RWPE2 (cell line): ENCODE data around the gene STARD8.
"Not testable (repeated sequence)": the region's sequence is repeated elsewhere in the genome, so short reads cannot be mapped to it uniquely, and the experiment has no call there.

Experiments used
- ATAC-seq: fragments of 200-7000 bp; cut with Tn5 transposase; 3 replicates; pipeline ENCODE4 v1.9.1; 2021; ENCODE audit warnings: low read depth
- DNase-seq: peaks from one replicate; pipeline ENCODE4 v3.0.0-alpha.2; 2020; ENCODE audit warnings: low spot score
- H3K27ac ChIP-seq: fragments of 450-650 bp; 2 replicates; pipeline ENCODE4 v1.5.1; 2017; ENCODE audit warnings: mild to moderate bottlenecking; ENCODE audit not compliant: poor library complexity, severe bottlenecking
- H3K27me3 ChIP-seq: fragments of 250-450 bp; sonication (Bioruptor Pico); 2 replicates; pipeline ENCODE4 v1.5.1; 2021; ENCODE audit warnings: mild to moderate bottlenecking, moderate library complexity; ENCODE audit not compliant: insufficient read depth, poor library complexity, severe bottlenecking
- H3K36me3 ChIP-seq: fragments of 250-450 bp; sonication (Bioruptor Pico); 2 replicates; pipeline ENCODE4 v1.5.1; 2020; ENCODE audit warnings: low read depth, mild to moderate bottlenecking, moderate library complexity
- H3K4me1 ChIP-seq: fragments of 250-450 bp; sonication (Bioruptor Pico); 2 replicates; pipeline ENCODE4 v1.5.1; 2021; ENCODE audit warnings: mild to moderate bottlenecking, moderate library complexity; ENCODE audit not compliant: insufficient read depth, poor library complexity, severe bottlenecking
- H3K4me3 ChIP-seq: fragments of 250-450 bp; sonication (Bioruptor Pico); 2 replicates; pipeline ENCODE4 v1.5.1; 2021; ENCODE audit warnings: mild to moderate bottlenecking, moderate library complexity; ENCODE audit not compliant: severe bottlenecking
- H3K9me3 ChIP-seq: fragments of 250-450 bp; sonication (Bioruptor Pico); 2 replicates; pipeline ENCODE4 v1.5.1; 2021; ENCODE audit warnings: mild to moderate bottlenecking, moderate library complexity; ENCODE audit not compliant: severe bottlenecking
- TF ChIP-seq, protein P1 (sequence below): fragments of 450-650 bp; IDR thresholded peaks from one replicate; pipeline ENCODE4 v1.5.1; 2017; ENCODE audit warnings: mild to moderate bottlenecking, moderate library complexity; ENCODE audit not compliant: poor library complexity, severe bottlenecking

The STARD8 gene

DNA sequence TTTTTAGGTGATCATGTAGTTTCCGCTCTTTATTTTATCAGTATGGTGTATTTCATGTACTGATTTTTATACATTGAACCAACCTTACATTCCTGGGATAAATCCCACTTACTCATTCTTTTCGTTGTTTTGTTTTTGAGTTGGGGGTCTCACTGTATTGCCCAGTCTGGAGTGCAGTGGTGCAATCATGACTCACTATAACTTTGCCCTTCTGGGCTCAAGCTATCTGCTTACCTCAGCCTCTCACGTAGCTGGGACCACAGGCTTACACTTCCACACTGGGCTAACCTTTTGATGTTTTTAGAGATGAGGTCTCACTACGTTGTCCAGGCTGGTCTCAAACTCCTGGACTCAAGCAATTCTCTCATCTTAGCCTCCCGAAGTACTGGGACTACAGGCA is 19.5 kb upstream of the STARD8 start:
- TF ChIP-seq, protein P1, sequence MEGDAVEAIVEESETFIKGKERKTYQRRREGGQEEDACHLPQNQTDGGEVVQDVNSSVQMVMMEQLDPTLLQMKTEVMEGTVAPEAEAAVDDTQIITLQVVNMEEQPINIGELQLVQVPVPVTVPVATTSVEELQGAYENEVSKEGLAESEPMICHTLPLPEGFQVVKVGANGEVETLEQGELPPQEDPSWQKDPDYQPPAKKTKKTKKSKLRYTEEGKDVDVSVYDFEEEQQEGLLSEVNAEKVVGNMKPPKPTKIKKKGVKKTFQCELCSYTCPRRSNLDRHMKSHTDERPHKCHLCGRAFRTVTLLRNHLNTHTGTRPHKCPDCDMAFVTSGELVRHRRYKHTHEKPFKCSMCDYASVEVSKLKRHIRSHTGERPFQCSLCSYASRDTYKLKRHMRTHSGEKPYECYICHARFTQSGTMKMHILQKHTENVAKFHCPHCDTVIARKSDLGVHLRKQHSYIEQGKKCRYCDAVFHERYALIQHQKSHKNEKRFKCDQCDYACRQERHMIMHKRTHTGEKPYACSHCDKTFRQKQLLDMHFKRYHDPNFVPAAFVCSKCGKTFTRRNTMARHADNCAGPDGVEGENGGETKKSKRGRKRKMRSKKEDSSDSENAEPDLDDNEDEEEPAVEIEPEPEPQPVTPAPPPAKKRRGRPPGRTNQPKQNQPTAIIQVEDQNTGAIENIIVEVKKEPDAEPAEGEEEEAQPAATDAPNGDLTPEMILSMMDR = no peak
- H3K9me3 ChIP-seq = no peaks in the 10 kb centered on the region
- H3K27ac ChIP-seq = no peak overlapping the region
- no peaks in the 10 kb centered on the region for H3K36me3 ChIP-seq
- ATAC-seq (no peak), DNase-seq (no peak)
- no peaks in the 10 kb centered on the region for H3K27me3 ChIP-seq
- H3K4me1 ChIP-seq = no peaks in the 10 kb centered on the region
- H3K4me3 ChIP-seq = no peak overlapping the region

DNA sequence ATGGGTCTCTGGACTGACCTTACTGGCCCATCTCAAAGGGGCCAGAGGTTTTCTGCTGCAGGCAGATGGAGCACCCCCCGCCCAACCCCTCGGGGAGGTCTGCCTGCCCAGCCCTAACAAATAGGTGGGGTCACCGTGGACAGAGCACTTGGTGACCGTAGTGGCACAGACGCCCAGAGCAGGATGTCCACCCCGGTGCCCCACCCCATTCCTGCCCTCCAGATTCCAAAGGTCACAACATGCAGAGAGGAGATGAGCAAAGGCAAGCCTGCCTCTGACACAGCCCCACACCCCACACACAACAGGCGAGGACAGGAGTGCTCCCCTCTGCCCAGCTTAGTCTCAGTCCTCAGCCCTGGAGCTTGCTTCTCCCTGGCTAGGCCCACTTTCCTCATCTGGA is 17.5 kb upstream of the STARD8 start:
- not testable (repeated sequence) for ATAC-seq, H3K4me3 ChIP-seq, DNase-seq, H3K36me3 ChIP-seq, H3K27me3 ChIP-seq, H3K9me3 ChIP-seq, H3K4me1 ChIP-seq, H3K27ac ChIP-seq

DNA sequence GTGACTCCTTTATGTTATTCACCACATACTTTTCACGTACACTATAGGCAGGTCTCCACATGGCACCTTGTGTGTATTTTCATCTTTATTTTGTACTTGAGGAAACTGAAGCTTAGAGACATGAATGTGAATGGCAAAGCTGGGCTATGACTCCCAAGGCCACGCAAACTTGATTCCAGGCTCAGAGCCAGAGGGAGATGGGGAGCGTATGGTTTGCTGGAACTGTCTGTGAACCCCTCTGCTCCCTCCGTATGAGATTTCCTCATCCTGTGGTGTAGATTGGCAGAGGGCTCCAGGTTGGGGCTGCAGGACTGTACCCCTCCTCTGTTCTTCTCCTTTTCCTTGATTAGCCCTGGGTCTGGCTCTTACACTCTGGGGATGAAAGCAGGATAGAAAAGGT is 16.1 kb upstream of the STARD8 start:
- H3K36me3 ChIP-seq = no peaks in the 10 kb centered on the region
- no peak overlapping the region for H3K27ac ChIP-seq
- no peak for DNase-seq
- no peak overlapping the region for H3K4me3 ChIP-seq
- TF ChIP-seq, protein P1 = no peak
- no peaks in the 10 kb centered on the region for H3K27me3 ChIP-seq
- no peaks in the 10 kb centered on the region for H3K4me1 ChIP-seq
- no peak for ATAC-seq
- H3K9me3 ChIP-seq = no peaks in the 10 kb centered on the region

- no peak for DNase-seq
- H3K4me1 ChIP-seq = no peaks in the 10 kb centered on the region
- H3K36me3 ChIP-seq = no peaks in the 10 kb centered on the region
- TF ChIP-seq, protein P1 = no peak
- no peak for ATAC-seq
- no peak overlapping the region for H3K4me3 ChIP-seq
- H3K27ac ChIP-seq = no peak overlapping the region
- no peaks in the 10 kb centered on the region for H3K9me3 ChIP-seq
- H3K27me3 ChIP-seq = no peaks in the 10 kb centered on the region
These were observed 15.0 kb upstream of the STARD8 start for GRCh38 chrX:68632491-68632890.

GRCh38 chrX:68633981-68634380 is 13.5 kb upstream of the STARD8 start:
- H3K36me3 ChIP-seq = no peaks in the 10 kb centered on the region
- no peak for ATAC-seq
- no peak overlapping the region for H3K27ac ChIP-seq
- no peak overlapping the region for H3K4me3 ChIP-seq
- no peaks in the 10 kb centered on the region for H3K4me1 ChIP-seq
- H3K27me3 ChIP-seq = no peaks in the 10 kb centered on the region
- no peak for DNase-seq
- TF ChIP-seq, protein P1 = no peak
- H3K9me3 ChIP-seq = no peaks in the 10 kb centered on the region
